HG02885 (cell line): ENCODE results near the gene BMP6.

Source experiments
- ATAC-seq: cut with Tn5 transposase; IDR thresholded peaks from one replicate; pipeline ENCODE4 v1.9.1; 2021; ENCODE audit warnings: mild to moderate bottlenecking; ENCODE audit not compliant: unreplicated experiment, poor library complexity

The BMP6 gene

DNA sequence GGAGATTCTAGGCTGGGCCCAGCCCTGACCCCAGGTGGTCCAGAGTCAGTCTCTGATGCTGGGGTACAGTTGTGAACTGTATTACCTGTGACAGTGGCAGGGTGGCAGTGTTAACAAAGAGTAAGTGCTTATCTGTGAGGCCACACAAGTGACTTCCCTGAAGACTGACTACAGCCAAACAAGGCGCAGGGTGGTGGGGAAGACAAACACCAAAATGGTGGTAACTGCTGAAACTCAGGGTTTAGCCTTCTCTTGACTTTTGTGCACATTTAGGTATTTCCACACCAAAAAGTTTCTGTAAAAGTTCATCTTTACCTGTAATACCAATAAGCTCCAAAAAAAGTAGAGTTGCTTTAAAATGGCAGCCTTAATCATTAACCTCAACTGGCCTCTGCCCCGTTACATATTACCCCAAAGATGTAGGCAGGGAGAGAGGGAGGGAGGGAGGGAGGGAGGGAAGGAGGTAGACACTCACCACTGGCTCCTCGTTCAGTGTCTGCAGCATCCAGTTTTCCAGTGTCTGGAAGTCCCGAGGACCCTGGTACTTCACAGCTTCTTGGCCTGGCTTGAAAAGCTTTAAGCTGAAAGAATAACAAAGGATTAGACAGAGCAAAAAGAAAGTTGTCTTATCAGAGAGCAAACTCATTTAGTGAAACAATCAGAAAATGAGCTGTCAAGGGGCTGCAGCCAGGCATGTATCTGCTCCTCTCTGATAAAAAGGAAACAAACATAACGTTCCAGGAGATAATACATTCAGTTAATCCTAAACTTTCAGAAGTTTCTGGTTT lies 173.4 kb downstream of the BMP6 start:
- no peak for ATAC-seq

DNA sequence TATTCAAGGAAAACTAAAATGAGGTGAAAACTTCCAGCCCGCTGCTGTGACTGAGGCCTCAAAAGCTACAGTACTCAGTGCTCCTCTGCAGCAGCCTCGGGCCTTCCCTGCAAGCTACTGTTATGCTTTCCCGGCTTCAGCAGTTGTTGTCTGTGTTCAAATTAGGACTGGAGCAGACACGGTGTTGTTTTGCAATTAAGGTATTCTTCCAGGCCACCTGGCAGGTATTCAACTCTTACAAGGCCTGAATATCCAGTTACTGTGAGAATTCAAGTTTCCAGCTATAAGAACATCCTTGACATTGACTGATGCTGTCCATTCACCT lies 174.0 kb downstream of the BMP6 start:
- no peak for ATAC-seq

DNA sequence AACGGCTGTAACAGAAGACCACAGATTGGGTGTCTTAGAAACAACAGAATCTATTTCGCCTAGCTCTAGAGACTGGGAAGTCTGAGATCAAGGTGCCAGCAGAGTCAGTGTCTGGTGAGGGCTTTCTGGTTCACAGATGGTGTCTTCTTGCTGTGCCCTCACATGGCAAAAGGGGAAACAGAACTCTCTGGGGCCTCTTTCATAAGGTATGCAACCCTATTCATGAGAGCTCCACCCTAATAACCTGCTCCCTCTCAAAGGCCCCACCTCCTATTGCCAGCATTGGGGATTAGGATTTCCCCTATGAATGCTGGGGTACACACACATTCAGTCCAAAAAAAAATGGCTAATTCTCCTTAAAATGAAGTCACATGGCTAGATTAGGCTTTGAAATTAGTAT lies 174.7 kb downstream of the BMP6 start:
- peak; percentile 30 for ATAC-seq

DNA sequence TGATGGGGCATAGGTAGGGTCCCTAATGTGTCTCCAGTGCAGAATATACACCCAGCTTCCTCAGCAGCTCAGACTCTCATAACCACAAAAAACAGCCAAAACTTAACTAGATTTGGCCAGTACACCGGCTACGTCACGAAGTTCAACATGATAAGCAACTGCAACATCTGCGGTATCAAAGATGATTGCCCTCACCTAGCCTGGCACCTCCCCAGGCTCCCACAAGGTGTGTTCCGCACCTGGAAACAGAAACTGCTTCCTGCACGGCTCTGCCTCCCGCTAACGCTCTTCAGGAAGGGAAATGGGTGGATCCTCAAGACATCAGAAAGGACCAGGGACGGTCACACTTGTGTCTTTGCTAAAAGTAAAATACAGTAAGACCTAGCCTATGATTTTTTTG lies 175.2 kb downstream of the BMP6 start:
- ATAC-seq, result no peak

DNA sequence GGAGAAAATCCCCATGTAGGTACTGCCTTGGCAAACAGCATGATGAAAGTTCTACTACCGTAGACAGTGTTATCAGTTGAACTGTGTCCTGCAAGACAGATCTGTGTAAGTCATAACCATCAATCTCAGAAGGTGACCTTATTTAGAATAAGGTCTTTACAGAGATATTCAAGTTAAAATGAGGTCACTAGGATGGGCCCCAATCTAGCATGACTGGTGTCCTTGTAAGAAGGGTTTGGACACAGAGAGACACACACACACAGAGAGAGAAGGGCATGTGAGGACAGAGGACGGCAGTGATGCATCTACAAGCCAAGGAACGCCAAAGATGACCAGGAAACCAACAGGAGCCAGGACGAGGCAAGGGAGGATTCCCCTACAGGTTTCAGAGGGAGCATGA lies 175.9 kb downstream of the BMP6 start:
- no peak for ATAC-seq

DNA sequence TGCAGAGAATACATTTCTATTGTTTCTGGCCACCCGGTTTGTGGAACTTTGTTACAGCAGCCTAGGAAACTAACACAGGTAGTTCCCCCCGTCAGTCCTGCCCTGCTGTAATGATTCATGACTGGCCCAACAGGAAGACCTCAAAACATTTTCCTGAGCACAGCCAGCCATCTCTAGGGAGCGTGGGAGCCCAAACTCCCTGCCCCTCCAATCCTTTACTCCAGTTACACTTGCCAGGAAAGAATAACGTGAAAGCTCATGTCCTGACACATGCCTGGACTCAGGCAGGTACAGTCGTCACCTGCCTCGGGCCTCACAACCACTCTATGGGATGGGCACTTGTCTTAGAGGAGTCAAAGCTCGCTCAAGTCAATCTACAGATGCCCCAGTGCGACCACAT lies 176.3 kb downstream of the BMP6 start:
- no peak for ATAC-seq

DNA sequence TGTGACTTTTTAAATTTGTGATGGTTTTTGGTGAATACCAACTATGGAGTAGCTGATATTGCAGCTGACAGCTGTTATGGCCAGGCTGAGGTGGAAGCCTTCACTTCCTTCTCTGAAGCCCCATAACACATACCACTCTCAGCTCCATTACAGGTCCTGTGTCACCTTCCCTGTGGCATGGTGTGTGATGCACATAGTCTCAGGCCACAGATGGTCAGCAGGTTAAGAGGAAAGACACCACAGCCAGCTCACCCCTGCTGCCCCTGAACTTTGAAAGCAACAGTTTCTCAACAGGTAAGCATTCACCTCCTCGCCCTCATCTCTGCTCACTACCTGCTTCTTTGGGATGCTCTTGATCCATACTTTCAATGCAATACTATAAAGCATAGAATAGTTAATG lies 177.0 kb downstream of the BMP6 start:
- no peak for ATAC-seq

DNA sequence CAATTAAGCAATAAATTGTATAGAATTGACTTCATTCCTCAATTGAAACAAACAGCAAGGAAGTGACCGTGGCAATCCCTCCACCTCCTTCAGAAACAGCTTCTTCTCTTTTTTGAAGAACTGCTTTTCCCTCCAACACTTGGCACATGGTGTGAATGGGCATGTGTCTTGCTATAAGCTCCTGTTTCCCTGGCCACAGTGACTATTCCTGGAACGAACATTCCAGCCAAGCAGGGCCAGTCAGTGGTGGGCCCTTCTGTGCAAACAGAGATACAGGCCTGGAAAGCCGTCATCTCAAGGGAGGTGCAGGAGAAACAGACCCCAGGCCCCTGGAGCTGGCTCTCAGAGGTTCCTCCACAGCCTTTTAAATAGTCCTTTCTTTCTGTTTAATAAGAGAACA lies 177.8 kb downstream of the BMP6 start:
- no peak for ATAC-seq

DNA sequence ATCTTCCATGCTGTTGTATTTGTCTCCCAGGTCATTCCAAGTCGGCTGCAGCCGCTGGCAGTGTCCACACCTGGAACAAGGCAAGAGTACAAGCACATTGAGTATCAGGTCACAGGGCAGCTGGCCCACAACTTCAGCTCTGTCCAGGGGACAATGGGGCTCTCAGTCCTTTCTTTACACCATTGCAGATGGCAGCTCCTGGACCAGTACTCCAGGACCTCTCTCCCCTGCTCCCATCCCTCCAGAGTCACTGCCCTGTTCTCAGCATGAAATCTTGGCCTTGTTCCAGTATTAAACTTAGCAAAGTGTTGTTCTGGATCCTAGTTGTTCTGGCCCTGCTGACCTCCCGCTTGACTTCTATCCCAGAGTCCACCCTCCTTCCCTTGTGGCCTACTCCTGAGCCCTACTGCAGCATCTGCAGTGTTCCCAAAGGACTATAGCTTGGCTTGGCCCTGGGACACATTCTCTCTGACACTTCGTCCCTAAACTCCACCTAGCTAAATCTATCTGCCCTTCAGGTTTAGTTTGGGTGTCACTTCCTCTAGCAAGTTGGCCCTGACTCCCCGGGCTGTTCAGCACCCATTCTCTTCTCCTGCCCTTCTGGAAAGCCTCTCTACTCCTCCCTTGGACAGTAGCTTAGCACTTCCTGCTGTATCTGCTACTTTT lies 178.9 kb downstream of the BMP6 start:
- ATAC-seq, result no peak

DNA sequence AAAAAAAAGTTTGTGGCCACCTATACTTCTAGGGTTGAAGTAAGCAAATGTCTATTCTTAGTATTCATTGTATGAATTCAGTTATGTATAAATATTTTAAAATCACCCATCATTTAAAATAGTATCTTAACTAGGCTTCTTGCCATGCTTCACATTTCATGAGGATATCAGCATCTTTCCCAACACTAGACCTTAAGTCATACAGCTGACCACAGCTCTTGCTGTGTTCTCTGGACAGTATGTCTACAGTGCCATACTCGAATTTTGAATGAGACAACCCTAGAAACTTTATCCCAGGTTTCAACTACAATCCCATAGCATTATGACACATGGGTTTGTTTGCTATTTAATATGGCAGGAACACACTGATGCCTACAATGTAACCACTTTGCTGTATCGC lies 179.5 kb downstream of the BMP6 start:
- ATAC-seq, result no peak

DNA sequence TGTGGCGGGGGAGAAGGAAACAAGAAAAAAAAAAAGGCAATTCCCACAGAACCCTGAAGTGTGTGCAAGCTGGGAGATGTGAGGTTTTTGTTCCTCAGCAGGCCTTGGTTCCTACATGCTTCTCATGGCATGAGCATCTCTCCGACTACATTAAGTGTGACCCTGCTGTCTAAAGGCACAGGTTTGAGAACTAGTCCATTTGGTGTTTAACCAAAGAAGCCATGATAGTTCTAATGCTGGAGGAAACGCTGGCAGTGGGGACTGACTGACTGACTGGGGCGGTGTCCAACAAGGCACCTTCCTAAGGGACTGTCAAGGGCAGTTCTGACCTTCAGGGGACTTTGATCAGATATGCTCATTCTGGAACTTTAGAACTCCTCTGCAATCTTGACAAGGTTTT lies 180.8 kb downstream of the BMP6 start:
- no peak for ATAC-seq

DNA sequence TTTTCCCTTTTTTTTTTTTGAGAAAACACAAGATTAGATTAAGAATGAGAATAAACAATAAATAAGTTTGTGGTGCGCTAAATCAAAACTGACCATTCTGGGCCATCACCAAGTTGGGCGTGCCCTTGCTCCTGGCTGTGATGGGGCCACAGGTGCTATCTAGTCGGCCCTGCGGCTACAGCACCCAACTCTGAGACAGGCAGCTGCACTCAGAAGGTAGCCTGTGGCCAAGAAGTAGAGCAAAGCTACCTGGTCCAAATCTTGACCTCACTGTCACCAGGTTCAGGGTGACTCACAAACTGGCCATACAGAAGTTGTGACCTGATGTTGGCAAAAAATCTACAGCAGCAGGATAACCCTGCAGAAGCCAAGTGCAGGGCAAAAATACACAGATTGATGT lies 181.3 kb downstream of the BMP6 start:
- ATAC-seq, result no peak

DNA sequence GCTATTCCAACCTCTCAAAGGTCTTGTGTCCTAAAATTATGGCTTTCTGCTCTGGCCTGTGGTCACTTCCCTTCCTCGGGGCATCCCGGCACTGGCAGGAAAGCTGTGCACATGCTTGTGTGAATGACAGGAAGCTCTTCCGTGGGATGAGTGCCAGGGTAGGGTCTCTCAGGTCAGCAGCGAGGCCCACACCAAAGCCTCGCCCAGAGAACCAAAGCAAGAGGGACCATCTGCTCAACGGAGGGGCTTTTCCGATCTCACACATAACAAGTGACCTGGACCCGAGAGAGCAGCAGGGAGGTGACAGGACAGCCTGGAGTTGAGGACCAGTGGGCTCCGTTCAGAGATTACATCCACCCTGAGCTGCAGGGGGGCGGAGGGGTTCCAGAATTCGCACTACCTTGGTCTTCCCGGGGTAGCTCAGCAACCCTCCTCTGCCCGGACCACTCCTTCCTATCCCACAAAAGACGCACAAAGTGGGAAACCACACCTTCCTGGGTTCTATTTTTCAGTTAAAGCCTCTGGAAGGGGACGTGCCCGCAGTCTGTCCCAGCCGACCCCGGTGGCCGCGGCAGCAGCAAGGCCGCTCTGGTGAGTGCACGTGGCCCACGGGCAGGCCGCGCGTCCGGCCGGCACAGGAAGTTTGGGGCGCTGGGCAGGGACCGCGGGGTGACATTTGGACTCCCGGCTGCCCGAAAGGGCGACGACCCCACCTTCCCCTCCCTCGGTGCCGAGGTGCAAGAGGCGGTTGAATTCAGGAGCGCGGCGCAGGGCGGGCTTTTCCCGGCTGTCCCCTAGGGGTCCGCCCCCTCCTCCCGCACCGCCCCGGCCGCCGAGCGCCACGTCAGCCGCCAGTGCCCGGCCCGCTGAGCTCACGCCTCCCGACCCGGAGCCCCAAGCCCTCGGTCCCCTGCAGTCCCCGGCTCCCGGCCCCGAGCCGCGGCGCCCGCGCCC lies 183.7 kb downstream of the BMP6 start:
- ATAC-seq, result peak; percentile 38

DNA sequence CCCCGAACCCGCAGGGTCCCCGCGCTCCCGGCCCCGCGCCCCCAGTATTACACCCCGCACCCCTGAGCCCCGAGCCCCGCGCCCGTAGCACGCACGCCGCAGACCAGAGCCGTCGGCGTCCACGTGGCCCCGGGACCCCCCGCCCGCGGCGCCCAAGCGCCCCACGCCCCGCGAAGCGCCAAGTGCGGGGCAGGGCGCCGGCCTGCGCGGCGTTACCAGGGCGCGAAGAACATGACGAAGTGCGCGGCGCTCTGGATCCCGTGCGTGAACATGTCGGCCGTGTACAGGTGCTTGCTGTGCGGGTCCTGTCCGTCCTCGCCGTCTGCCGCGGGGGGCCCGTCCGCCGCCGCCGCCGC lies 184.4 kb downstream of the BMP6 start:
- peak; percentile 27 for ATAC-seq

DNA sequence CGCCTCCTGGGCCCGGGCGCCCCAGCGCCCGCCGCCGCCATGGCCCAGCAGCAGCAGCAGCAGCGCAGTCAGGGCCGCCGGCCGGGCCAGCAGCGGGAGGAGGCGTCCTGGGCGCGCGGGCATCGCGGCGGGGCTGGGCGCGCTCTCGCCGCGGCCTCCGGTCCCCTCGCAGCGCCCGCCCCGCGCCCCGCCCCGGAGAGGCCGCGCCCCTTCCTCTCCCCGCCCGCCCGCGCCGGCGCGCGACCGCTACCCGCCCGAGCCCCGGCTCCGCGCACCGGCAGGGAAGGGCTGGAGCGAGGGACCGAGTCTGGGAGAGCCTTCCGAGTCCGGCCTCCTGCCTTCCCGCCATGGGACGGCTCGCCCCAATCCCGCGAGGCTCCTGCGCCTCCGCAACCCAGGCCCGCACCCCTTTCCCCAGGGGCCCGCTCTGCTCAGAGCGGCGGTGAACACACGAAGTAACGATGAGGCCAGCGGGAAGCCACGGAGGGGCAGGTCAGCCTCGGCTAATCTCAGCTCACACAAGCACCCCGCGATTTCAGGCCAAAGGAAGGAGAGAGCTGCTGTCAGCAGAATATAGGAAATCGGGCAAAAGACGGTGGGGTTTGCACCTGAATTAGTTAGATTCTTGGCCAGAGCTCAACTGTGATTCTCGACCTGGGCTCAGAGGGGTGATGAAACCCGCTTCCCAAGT lies 184.9 kb downstream of the BMP6 start, which contains the start of gene TXNDC5:
TXNDC5 (minus strand) TSS at position 135 of the 691 bp plus-strand sequence; CDS start at position 123, 12 bp downstream.
- peak; percentile 76 for ATAC-seq

DNA sequence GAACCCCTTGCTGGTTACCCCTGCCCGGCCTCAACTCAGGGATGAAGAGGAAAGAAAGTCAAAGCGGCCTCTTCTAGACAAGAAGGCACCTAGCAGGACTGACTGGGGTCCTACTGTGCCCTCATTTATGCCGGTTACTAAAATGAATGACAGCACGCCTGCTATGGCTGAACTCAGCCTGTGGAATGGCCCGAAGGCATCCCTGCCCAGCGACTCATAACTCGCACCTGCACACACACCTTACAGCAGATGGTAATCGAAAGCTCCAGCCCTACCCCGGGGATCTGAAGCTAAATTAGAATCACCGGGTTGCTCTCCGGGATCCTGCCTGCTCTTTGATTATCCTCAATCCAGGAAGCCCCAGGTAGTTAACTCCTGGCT lies 185.4 kb downstream of the BMP6 start:
- ATAC-seq, result no peak

DNA sequence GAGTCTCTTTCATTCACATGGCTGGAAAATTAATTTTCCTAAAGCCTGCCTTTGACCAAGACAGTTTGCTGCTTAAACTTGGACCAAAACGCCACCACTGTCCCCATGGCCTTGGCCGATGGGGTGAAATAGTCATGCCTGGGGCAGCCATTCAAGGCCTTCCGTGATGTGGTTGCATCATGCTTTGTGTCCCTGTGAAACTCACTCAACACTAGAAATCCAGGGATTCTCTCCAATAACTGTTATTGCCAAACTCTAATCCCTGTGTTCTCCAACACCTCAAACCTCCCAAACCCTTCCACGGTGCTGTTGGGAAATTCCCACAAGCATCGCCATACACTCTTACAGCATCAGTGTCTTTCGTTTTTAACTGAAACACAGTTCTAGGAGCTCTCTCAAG lies 186.1 kb downstream of the BMP6 start:
- ATAC-seq, result no peak

DNA sequence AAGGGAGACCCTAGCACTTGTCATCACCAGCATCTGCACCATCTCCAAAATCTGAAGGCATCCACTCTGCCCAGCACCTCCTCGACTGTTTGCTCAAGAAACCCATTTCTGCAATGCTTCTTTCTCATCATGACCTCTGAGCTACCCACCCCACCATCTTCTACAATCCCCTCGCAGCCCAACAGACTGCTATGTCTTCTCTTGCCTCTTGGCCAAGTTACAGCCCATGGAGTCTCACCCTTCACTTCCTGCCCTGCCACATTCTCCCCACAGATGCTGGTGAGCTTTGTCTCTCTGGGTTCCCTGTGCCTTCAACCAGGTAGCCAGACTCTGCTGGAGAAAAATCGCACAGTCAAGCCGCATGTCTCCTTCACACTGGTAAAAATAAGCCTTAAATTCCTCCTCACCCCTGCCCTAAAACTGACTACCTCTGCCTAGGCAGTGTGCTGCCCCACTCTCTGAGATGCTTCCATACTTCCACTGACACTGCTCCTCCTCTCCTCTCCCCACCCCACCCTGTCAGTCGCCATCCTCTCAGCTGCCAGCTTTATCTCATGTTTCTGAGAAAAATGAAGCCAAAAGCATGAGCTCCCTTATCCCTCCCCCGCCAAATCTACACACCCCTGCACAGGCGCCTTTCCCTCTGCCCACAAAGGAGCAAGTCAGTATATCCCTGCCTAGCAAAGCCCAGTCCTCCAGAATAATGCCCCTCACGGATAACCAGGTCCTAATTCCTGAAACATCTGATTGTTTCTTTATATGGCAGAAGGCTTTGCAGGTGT lies 187.0 kb downstream of the BMP6 start:
- no peak for ATAC-seq

DNA sequence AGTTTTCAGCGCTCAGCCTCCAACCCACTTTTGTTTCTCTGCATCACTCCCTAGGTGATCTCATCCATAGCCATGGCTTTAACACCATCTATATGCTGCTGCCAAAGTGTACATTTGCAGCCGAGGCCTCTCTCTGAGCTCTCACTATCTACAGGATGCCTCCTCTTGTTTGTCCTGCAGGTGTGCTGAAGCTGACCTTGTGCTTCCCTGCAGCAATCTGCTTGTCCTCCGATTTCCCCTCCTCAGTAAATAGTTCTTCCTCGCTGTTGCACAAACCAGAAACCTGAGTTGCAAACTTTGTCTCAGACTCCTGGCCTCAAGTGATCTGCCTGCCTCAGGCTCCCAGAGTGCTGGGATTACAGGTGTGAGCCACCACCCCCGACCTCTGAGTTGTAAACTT lies 188.4 kb downstream of the BMP6 start:
- no peak for ATAC-seq
